ENCODE results near the gene SYNPR. TPM values are rescaled to one million over a fixed set of nuclear protein-coding genes. Genes with fewer than 3 reads are reported as not detected.

The SYNPR gene
- total RNA-seq, 1 donor: not detected

- Histone ChIP-seq H3K27me3 (ENCODE audit: insufficient read depth, low read length) (no peaks in the 10 kb centered on the region), H3K9me3 (ENCODE audit: low read depth, low read length) (no peaks in the 10 kb centered on the region), H3K4me3 (ENCODE audit: low read length) (no peak overlapping the region), H3K4me1 (ENCODE audit: insufficient read depth, low read length) (no peaks in the 10 kb centered on the region)
These were observed 55.7 kb downstream of the SYNPR start for GRCh38 chr3:63333815-63334214.

- no peaks in the 10 kb centered on the region for H3K9me3 ChIP-seq (ENCODE audit: low read depth, low read length)
- H3K4me3 ChIP-seq (ENCODE audit: low read length): no peak overlapping the region
- H3K27me3 ChIP-seq (ENCODE audit: insufficient read depth, low read length): no peaks in the 10 kb centered on the region
- H3K4me1 ChIP-seq (ENCODE audit: insufficient read depth, low read length): peaks cover 3% of the 10 kb centered on the region
These were observed 60.2 kb downstream of the SYNPR start for GRCh38 chr3:63338351-63338750.

DNA sequence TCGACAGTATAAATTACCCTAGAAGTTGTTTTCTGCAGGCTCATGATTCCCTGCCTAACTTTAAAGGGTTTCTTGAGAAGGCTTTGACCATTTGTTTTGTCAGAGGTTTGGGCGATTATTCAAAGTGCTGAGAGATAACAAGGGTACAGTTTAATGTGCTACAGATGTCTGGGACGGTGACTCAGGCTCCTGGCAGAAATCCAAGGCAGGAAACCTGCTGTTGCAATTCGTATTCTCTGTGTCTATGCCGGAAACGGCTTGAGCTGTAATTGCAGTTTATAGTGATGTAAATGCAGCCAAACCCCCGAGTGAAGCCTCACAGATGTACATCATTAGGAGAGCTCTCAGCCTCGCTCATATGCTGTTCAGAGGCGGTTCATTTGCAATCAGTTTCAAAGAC, 65.6 kb downstream of the SYNPR start:
- Histone ChIP-seq H3K4me1 (ENCODE audit: insufficient read depth, low read length) (peaks cover 11% of the 10 kb centered on the region), H3K9me3 (ENCODE audit: low read depth, low read length) (no peaks in the 10 kb centered on the region), H3K4me3 (ENCODE audit: low read length) (no peak overlapping the region), H3K27me3 (ENCODE audit: insufficient read depth, low read length) (no peaks in the 10 kb centered on the region)

DNA sequence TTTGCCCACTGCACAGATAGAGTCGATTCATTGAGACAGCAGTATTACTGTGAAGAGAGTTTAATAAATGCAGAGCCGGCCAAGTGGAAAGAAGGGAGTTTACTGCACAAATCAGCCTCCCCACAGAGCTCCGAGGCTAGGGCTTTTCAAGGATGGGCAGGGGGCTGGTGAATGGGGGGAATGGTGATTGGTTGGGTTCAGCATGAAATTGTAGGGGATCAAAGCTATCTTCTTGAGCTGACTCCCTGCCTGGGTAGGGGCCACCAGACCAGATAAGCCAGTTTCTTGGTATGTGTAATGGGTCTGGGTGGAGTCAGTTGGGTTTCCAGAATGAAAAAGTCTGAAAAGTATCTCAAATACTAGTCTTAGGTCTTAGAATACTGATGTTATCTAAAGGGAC, 66.6 kb downstream of the SYNPR start:
- Histone ChIP-seq H3K4me1 (ENCODE audit: insufficient read depth, low read length) (peaks cover 11% of the 10 kb centered on the region), H3K27me3 (ENCODE audit: insufficient read depth, low read length) (no peaks in the 10 kb centered on the region), H3K4me3 (ENCODE audit: low read length) (no peak overlapping the region), H3K9me3 (ENCODE audit: low read depth, low read length) (no peaks in the 10 kb centered on the region)

DNA sequence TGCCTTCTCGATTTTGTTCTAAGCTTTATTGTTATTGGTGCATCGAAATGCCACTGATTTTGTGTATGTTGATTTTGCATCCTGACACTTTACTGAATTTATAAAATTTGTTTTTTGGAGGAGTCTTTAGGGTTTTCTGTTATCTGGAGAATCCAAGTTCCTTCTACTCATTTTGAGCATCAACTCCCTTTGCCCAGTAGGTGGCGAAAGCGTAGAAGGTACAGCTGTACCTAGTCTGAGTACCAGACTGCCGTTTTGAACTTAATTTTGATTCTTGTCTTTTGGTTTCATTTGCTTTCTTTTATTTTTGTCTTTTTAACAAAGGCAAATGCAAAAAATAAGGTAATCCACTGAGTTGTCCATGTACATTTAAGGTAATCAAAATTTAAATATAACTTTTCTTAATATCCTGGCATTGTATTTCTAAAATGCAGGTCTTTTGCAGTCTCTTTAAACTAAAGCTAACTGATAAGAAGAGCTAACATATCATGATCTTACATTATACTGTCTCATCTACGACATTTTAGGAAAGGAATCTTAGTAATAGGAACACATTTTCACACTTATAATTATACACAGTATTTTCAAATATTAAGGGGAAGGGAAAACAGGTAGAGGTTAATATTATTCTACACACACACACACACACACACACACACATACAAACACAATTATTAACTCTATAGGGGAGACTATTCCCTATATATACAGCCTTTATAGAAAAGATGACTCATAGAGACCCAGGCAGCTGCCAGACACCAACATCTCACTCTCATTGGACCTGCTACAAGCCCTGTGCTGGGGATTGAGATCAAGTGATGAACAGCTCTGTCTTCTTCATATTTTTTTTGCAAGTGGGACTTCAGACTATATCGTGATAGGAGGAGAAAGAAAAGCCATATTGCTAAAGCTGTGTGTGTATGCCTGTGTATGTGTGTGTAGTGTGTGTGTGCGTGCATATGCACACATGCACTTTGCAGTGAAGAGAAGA, 71.8 kb downstream of the SYNPR start:
- H3K27me3 ChIP-seq (ENCODE audit: insufficient read depth, low read length): no peaks in the 10 kb centered on the region
- no peaks in the 10 kb centered on the region for H3K9me3 ChIP-seq (ENCODE audit: low read depth, low read length)
- H3K4me3 ChIP-seq (ENCODE audit: low read length): no peak overlapping the region
- no peaks in the 10 kb centered on the region for H3K4me1 ChIP-seq (ENCODE audit: insufficient read depth, low read length)

GRCh38 chr3:63351159-63352007, 73.3 kb downstream of the SYNPR start:
- no peaks in the 10 kb centered on the region for H3K27me3 ChIP-seq (ENCODE audit: insufficient read depth, low read length)
- H3K9me3 ChIP-seq (ENCODE audit: low read depth, low read length): no peaks in the 10 kb centered on the region
- no peak overlapping the region for H3K4me3 ChIP-seq (ENCODE audit: low read length)
- H3K4me1 ChIP-seq (ENCODE audit: insufficient read depth, low read length): no peaks in the 10 kb centered on the region

- no peaks in the 10 kb centered on the region for H3K9me3 ChIP-seq (ENCODE audit: low read depth, low read length)
- H3K4me1 ChIP-seq (ENCODE audit: insufficient read depth, low read length): no peaks in the 10 kb centered on the region
- H3K27me3 ChIP-seq (ENCODE audit: insufficient read depth, low read length): no peaks in the 10 kb centered on the region
- H3K4me3 ChIP-seq (ENCODE audit: low read length): no peak overlapping the region
These were observed 73.8 kb downstream of the SYNPR start for GRCh38 chr3:63352008-63352279.

GRCh38 chr3:63353383-63353782, 75.3 kb downstream of the SYNPR start:
- Histone ChIP-seq H3K4me1 (ENCODE audit: insufficient read depth, low read length) (no peaks in the 10 kb centered on the region), H3K9me3 (ENCODE audit: low read depth, low read length) (no peaks in the 10 kb centered on the region), H3K27me3 (ENCODE audit: insufficient read depth, low read length) (no peaks in the 10 kb centered on the region), H3K4me3 (ENCODE audit: low read length) (no peak overlapping the region)

GRCh38 chr3:63354160-63354559, 76.1 kb downstream of the SYNPR start:
- no peak overlapping the region for H3K4me3 ChIP-seq (ENCODE audit: low read length)
- no peaks in the 10 kb centered on the region for H3K27me3 ChIP-seq (ENCODE audit: insufficient read depth, low read length)
- no peaks in the 10 kb centered on the region for H3K9me3 ChIP-seq (ENCODE audit: low read depth, low read length)
- H3K4me1 ChIP-seq (ENCODE audit: insufficient read depth, low read length): no peaks in the 10 kb centered on the region

DNA sequence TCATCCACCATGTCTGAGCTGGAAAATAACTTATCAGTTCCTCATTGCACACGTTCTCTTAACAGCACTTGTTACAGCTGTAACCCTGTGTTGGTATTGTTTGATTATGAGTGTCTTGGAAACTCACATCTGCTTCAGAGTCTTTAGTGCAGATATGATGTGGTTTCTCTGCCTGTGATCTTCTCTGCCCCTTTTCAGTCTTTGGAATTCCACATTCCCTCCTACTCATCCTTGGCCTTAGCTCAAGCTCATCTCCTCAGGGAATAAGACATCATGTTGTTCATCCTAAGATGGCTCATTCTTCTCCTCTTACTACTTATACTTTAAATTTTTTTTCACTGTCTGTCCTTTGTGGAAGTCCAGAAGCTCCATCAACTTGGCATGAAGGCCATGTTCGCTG, 77.7 kb downstream of the SYNPR start:
- Histone ChIP-seq H3K9me3 (ENCODE audit: low read depth, low read length) (no peaks in the 10 kb centered on the region), H3K4me3 (ENCODE audit: low read length) (no peak overlapping the region), H3K4me1 (ENCODE audit: insufficient read depth, low read length) (no peaks in the 10 kb centered on the region), H3K27me3 (ENCODE audit: insufficient read depth, low read length) (no peaks in the 10 kb centered on the region)

- H3K27me3 ChIP-seq (ENCODE audit: insufficient read depth, low read length): no peaks in the 10 kb centered on the region
- H3K4me3 ChIP-seq (ENCODE audit: low read length): no peak overlapping the region
- H3K9me3 ChIP-seq (ENCODE audit: low read depth, low read length): no peaks in the 10 kb centered on the region
- H3K4me1 ChIP-seq (ENCODE audit: insufficient read depth, low read length): no peaks in the 10 kb centered on the region
These were observed 86.4 kb downstream of the SYNPR start for GRCh38 chr3:63364495-63364894.

DNA sequence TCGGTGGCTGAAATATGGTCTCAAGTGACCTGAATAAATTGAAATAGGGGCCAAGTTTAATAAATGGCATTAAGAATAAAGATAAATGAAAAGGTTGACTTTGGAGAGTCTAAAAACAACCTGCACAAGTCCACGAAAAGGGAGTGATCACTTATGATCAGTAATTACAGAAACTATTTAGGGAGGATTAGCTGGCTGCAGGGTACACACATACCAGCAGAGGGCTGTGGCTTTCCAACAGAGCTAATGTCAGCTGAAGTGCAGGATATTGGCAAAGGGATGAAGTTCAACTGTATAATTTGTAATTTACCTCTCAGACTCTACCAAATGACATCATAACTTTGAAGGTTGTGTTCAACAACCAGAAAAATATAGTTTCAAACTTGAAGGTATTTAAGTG, 86.8 kb downstream of the SYNPR start:
- Histone ChIP-seq H3K9me3 (ENCODE audit: low read depth, low read length) (no peaks in the 10 kb centered on the region), H3K4me3 (ENCODE audit: low read length) (no peak overlapping the region), H3K4me1 (ENCODE audit: insufficient read depth, low read length) (no peaks in the 10 kb centered on the region), H3K27me3 (ENCODE audit: insufficient read depth, low read length) (no peaks in the 10 kb centered on the region)

DNA sequence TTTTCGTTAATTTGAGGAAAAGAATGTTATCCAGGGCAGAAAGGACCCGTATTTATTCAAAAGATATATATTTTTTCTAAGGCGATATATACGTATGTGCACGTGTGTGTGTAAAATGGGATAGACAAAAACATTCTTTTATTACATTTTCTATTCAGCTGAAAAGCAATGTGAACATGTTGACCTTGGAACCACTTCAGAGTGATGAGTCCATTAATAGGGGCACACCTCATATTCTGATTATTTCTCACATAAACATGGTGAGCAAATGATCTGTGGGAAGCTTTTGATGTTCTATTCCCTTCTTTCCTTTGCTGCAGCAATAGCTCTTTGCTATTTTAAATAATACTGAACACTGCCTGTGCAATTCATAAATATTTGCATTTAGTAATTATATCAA, 87.6 kb downstream of the SYNPR start:
- Histone ChIP-seq H3K4me1 (ENCODE audit: insufficient read depth, low read length) (no peaks in the 10 kb centered on the region), H3K27me3 (ENCODE audit: insufficient read depth, low read length) (no peaks in the 10 kb centered on the region), H3K4me3 (ENCODE audit: low read length) (no peak overlapping the region), H3K9me3 (ENCODE audit: low read depth, low read length) (no peaks in the 10 kb centered on the region)

DNA sequence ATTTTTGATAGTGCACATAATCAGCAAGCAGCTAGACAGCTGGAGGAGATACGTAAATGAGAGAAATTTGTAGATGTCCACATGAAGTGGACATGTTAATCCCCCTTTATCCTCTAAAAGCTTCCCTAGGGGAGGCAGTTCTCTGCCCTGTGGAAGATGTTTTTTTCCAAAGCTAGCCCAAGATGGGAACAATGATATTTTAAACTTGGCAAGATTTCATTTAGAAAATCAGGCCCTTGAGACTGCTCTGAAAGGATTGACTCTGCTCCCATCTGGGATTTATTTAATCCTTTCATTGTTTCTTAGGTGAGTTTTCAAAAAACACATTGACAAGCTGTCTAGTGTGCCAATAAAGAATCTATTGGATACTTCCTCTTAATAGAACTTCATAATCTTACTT, 92.0 kb downstream of the SYNPR start:
- Histone ChIP-seq H3K27me3 (ENCODE audit: insufficient read depth, low read length) (no peaks in the 10 kb centered on the region), H3K9me3 (ENCODE audit: low read depth, low read length) (no peaks in the 10 kb centered on the region), H3K4me1 (ENCODE audit: insufficient read depth, low read length) (no peaks in the 10 kb centered on the region), H3K4me3 (ENCODE audit: low read length) (no peak overlapping the region)

- H3K4me1 ChIP-seq (ENCODE audit: insufficient read depth, low read length): no peaks in the 10 kb centered on the region
- no peak overlapping the region for H3K4me3 ChIP-seq (ENCODE audit: low read length)
- no peaks in the 10 kb centered on the region for H3K27me3 ChIP-seq (ENCODE audit: insufficient read depth, low read length)
- no peaks in the 10 kb centered on the region for H3K9me3 ChIP-seq (ENCODE audit: low read depth, low read length)
These were observed 104.9 kb downstream of the SYNPR start for GRCh38 chr3:63383040-63383439.

All from mononuclear cell (primary cell).